Measurements from ENCODE around the gene POLR3GL. TPM values are rescaled to one million over a fixed set of nuclear protein-coding genes. Genes with fewer than 3 reads are reported as not detected.
A peak's percentile ranks its signal among the peaks of the same experiment; 100 is the strongest.

Gene POLR3GL
- total and polyA plus RNA-seq, 10 of the 15 experiments (the other 5 are each of a cell fraction or from before 2014, with no cell fraction given), result 12.8 to 47.0 (median 26.6) TPM

DNA sequence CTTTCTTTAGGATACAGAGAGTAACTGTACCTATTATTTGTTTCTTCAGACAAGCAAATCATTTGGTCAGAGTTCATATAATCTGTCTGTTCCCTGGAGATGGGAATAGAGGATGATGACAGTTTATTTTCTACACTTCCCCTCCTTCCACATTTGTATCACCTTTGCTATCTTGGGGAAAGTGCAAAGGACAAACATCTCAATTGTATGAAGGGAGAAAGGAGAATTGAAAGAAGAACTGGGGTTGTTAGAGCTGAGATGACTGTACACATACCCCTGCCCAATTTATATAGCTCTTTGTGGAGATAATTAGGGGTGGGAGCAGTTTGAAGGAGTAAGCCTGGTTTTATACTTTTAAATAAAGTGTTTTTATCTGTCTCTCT, 14.0 kb downstream of the POLR3GL start (continued):
- TF ChIP-seq, protein P1, sequence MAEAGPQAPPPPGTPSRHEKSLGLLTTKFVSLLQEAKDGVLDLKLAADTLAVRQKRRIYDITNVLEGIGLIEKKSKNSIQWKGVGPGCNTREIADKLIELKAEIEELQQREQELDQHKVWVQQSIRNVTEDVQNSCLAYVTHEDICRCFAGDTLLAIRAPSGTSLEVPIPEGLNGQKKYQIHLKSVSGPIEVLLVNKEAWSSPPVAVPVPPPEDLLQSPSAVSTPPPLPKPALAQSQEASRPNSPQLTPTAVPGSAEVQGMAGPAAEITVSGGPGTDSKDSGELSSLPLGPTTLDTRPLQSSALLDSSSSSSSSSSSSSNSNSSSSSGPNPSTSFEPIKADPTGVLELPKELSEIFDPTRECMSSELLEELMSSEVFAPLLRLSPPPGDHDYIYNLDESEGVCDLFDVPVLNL (IDR thresholded peaks at IDR 0.05; ENCODE audit: low read depth, low read length), result no peak
- TF ChIP-seq POLR2AphosphoS2 (IDR thresholded peaks at IDR 0.05; ENCODE audit: low read depth, low read length), result no peak
- TF ChIP-seq, protein P2, sequence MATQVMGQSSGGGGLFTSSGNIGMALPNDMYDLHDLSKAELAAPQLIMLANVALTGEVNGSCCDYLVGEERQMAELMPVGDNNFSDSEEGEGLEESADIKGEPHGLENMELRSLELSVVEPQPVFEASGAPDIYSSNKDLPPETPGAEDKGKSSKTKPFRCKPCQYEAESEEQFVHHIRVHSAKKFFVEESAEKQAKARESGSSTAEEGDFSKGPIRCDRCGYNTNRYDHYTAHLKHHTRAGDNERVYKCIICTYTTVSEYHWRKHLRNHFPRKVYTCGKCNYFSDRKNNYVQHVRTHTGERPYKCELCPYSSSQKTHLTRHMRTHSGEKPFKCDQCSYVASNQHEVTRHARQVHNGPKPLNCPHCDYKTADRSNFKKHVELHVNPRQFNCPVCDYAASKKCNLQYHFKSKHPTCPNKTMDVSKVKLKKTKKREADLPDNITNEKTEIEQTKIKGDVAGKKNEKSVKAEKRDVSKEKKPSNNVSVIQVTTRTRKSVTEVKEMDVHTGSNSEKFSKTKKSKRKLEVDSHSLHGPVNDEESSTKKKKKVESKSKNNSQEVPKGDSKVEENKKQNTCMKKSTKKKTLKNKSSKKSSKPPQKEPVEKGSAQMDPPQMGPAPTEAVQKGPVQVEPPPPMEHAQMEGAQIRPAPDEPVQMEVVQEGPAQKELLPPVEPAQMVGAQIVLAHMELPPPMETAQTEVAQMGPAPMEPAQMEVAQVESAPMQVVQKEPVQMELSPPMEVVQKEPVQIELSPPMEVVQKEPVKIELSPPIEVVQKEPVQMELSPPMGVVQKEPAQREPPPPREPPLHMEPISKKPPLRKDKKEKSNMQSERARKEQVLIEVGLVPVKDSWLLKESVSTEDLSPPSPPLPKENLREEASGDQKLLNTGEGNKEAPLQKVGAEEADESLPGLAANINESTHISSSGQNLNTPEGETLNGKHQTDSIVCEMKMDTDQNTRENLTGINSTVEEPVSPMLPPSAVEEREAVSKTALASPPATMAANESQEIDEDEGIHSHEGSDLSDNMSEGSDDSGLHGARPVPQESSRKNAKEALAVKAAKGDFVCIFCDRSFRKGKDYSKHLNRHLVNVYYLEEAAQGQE (IDR thresholded peaks at IDR 0.05; ENCODE audit: low read depth, low read length), result no peak
- TF ChIP-seq IRF4 (IDR thresholded peaks at IDR 0.05; ENCODE audit: low read depth, low read length), result peak; percentile 67; the same call in 1 of the 2 replicates
- 0 out of 2 replicates have a peak, but pooled peaks have one; percentile 2 for TF ChIP-seq SMAD5 (IDR thresholded peaks at IDR 0.05; ENCODE audit: low read depth)
- no peak for TF ChIP-seq CHD1 (IDR thresholded peaks at IDR 0.05; ENCODE audit: low read depth, low read length)
- TF ChIP-seq JUNB (IDR thresholded peaks at IDR 0.05), result peak; percentile 78
- TF ChIP-seq SMARCA5 (IDR thresholded peaks at IDR 0.05), result no peak
- TF ChIP-seq ZNF217 (IDR thresholded peaks at IDR 0.05), result peak; percentile 37; the same call in 1 of the 2 replicates
- no peak for TF ChIP-seq NFYA (IDR thresholded peaks at IDR 0.05; ENCODE audit: borderline replicate concordance, low read depth, low read length)

Measured in GM12878 (cell line).